Trophoblast cell (in vitro differentiated cells and primary cell): Measurements from ENCODE around the gene TRIM47.
"Not testable (repeated sequence)": the region's sequence is repeated elsewhere in the genome, so short reads cannot be mapped to it uniquely, and the experiment has no call there.

ENCODE experiments used
- DNase-seq, 2 donors: peaks; one replicate each; pipeline ENCODE4 v3.0.0-alpha.2; 2016
- H2AFZ ChIP-seq: 2 replicates; pipeline ENCODE4 v1.6.1; 2013; ENCODE audit warnings: low read length, moderate library complexity, mild to moderate bottlenecking; ENCODE audit not compliant: insufficient read depth, poor library complexity
- H2AK5ac ChIP-seq: 2 replicates; pipeline ENCODE4 v1.6.1; 2013; ENCODE audit warnings: mild to moderate bottlenecking, low read length
- H2BK120ac ChIP-seq: 2 replicates; pipeline ENCODE4 v1.6.1; 2013; ENCODE audit warnings: low read length, mild to moderate bottlenecking, moderate library complexity; ENCODE audit not compliant: insufficient read depth, poor library complexity
- H2BK12ac ChIP-seq: 2 replicates; pipeline ENCODE4 v1.6.1; 2013; ENCODE audit warnings: mild to moderate bottlenecking, low read length, moderate library complexity
- H2BK5ac ChIP-seq: 2 replicates; pipeline ENCODE4 v1.6.1; 2013; ENCODE audit warnings: low read length, low read depth, moderate library complexity, mild to moderate bottlenecking; ENCODE audit not compliant: poor library complexity
- H3K14ac ChIP-seq: 2 replicates; pipeline ENCODE4 v1.6.1; 2013; ENCODE audit warnings: mild to moderate bottlenecking, low read length
- H3K18ac ChIP-seq: 2 replicates; pipeline ENCODE4 v1.6.1; 2013; ENCODE audit warnings: mild to moderate bottlenecking, low read length
- H3K23ac ChIP-seq: 2 replicates; pipeline ENCODE4 v1.6.1; 2013; ENCODE audit warnings: low read length
- H3K27ac ChIP-seq: 2 replicates; pipeline ENCODE4 v1.5.1; 2013; ENCODE audit warnings: low read depth, mild to moderate bottlenecking, inconsistent platforms, low read length, moderate library complexity
- H3K27me3 ChIP-seq: 2 replicates; pipeline ENCODE4 v1.6.1; 2013; ENCODE audit warnings: inconsistent platforms, mild to moderate bottlenecking, low read length, moderate library complexity; ENCODE audit not compliant: insufficient read depth
- H3K36me3 ChIP-seq, 2 experiments: 1 replicate in 1 of 2; 2 replicates in 1 of 2; pipeline ENCODE4 v1.6.1; 2013; ENCODE audit warnings: low read length in 2 of 2, mild to moderate bottlenecking in 2 of 2, moderate library complexity in 1 of 2; ENCODE audit not compliant: insufficient read depth in 2 of 2, control insufficient read depth in 1 of 2
- H3K4ac ChIP-seq: 2 replicates; pipeline ENCODE4 v1.6.1; 2013; ENCODE audit warnings: low read depth, mild to moderate bottlenecking, low read length, moderate library complexity
- H3K4me1 ChIP-seq, 2 experiments: 1 replicate in 1 of 2; 2 replicates in 1 of 2; pipeline ENCODE4 v1.6.1; 2013; ENCODE audit warnings: low read length in 2 of 2, mild to moderate bottlenecking in 2 of 2, moderate library complexity in 1 of 2; ENCODE audit not compliant: insufficient read depth in 2 of 2, control insufficient read depth in 1 of 2
- H3K4me2 ChIP-seq: 2 replicates; pipeline ENCODE4 v1.6.1; 2013; ENCODE audit warnings: inconsistent platforms, mild to moderate bottlenecking, low read length, moderate library complexity
- H3K4me3 ChIP-seq: 2 replicates; pipeline ENCODE4 v1.5.1; 2013; ENCODE audit warnings: mild to moderate bottlenecking, low read depth, low read length, inconsistent platforms
- H3K79me1 ChIP-seq: one replicate; pipeline ENCODE4 v1.6.1; 2013; ENCODE audit warnings: low read length
- H3K79me2 ChIP-seq: 2 replicates; pipeline ENCODE4 v1.6.1; 2013; ENCODE audit warnings: low read length, mild to moderate bottlenecking; ENCODE audit not compliant: control insufficient read depth, insufficient read depth, poor library complexity
- H3K9ac ChIP-seq: 2 replicates; pipeline ENCODE4 v1.6.1; 2013; ENCODE audit warnings: mild to moderate bottlenecking, low read length
- H3K9me3 ChIP-seq: 2 replicates; pipeline ENCODE4 v1.6.1; 2013; ENCODE audit warnings: low read depth, mild to moderate bottlenecking, control low read depth, inconsistent platforms, low read length; ENCODE audit not compliant: insufficient read depth
- H4K12ac ChIP-seq: 2 replicates; pipeline ENCODE4 v1.6.1; 2013; ENCODE audit warnings: low read depth, mild to moderate bottlenecking, low read length, moderate library complexity
- H4K8ac ChIP-seq: 2 replicates; pipeline ENCODE4 v1.6.1; 2013; ENCODE audit warnings: low read depth, mild to moderate bottlenecking, low read length, moderate library complexity
- H4K91ac ChIP-seq: one replicate; pipeline ENCODE4 v1.6.1; 2013; ENCODE audit warnings: low read depth, mild to moderate bottlenecking, low read length, moderate library complexity
- WGBS: extraction: QIAGEN DNeasy Blood & Tissue Kit; methylation state at CpG from one replicate; pipeline ENCODE4 v1.1.7; 2013; ENCODE audit warnings: missing lambda C conversion rate; ENCODE audit not compliant: insufficient read length, insufficient coverage; ENCODE audit errors: extremely low coverage; 5-methylcytosine and 5-hydroxymethylcytosine counted together

TRIM47 gene

DNA sequence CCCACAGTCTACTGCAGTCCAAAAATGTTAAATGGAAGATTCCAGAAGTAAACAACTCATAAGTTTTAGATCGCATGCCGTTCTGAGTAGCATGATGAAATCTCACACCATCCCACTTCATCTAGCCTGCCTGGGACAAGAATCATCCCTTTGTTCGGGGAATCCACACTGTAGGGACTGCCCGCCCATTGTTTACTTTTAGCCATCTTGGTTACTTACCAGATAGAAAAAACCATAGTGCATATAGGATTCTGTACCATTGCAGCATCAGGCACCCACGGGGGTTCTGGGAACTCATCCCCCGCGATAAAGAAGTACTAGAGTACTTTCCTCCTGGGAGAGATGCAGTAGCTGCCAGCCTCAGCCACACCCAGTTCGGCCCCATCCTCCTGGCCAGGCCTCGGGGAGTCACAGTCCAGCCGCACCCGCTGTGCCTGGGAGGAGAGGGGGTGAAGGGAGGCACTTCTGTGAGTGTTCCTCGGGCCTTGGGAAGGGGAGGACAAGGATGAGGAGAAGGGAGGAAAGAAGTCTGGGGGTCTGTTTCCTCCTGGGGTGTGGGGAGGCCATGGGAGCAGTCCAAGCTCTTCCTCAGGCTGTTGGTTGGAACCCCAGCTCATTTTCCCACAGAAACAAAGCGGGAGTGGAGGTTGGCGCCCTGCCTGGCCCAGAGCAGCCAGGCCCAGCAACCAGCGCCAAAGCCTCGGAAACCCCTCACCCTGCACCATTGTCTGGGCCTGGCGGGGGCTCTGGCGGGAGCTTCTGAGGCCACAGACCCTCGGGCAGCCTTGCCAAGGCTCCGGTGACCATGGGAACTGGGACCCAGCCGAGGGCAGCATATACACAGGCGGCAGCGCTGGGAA, 8.9 kb downstream of the TRIM47 start:
- no peak overlapping the region for H4K91ac ChIP-seq
- no peaks in the 10 kb centered on the region for H3K79me2 ChIP-seq
- H3K14ac ChIP-seq: no peak overlapping the region
- no peak overlapping the region for H2AK5ac ChIP-seq
- no peaks in the 10 kb centered on the region for H3K79me1 ChIP-seq
- H4K12ac ChIP-seq: no peak overlapping the region
- no peak overlapping the region for H2BK120ac ChIP-seq
- WGBS: no CpG with 5 or more reads among the region's 23 CpGs
- no peak overlapping the region for H3K23ac ChIP-seq
- no peak overlapping the region for H3K9ac ChIP-seq
- peaks cover 7 to 9% of the 10 kb centered on the region in 2 experiments for H3K4me1 ChIP-seq
- H3K9me3 ChIP-seq: peaks cover 2% of the 10 kb centered on the region
- no peak overlapping the region for H2AFZ ChIP-seq
- H3K36me3 ChIP-seq: no peaks in the 10 kb centered on the region
- H2BK5ac ChIP-seq: no peak overlapping the region
- no peak overlapping the region for H2BK12ac ChIP-seq
- no peaks in the 10 kb centered on the region for H3K27me3 ChIP-seq
- no peak overlapping the region for H3K4me3 ChIP-seq
- no peak overlapping the region for H4K8ac ChIP-seq
- no peak overlapping the region for H3K27ac ChIP-seq
- no peak overlapping the region for H3K18ac ChIP-seq
- H3K4ac ChIP-seq: no peak overlapping the region
- no peak overlapping the region for H3K4me2 ChIP-seq
- no peak for DNase-seq

DNA sequence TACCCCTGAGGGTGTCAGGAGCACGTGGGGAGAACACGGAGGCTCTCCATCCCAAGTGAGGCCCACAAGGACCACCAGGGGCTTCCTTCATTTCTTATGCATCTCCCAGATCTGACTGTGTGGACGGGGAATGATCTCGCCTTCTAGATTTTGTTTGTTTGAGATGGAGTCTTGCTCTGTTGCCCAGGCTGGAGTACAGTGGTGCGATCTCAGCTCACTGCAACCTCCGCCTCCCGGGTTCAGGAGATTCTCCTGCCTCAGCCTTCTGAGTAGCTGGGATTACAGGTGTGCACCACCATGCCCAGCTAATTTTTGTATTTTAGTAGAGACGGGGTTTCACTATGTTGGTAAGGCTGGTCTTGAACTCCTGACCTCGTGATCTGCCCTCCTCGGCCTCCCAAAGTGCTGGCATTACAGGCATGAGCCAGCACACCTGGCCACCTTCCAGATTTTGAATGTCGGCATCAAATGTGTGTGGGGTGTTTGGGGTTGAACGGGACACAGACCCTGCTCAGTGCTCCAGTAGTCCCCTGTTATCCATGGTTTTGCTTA, 9.6 kb downstream of the TRIM47 start:
- H3K79me2 ChIP-seq, H3K9ac ChIP-seq, H3K27ac ChIP-seq, H2BK120ac ChIP-seq, H4K91ac ChIP-seq, H3K4me3 ChIP-seq, H3K27me3 ChIP-seq, H4K8ac ChIP-seq, DNase-seq, H3K4ac ChIP-seq, H2BK12ac ChIP-seq, H3K9me3 ChIP-seq, H3K4me2 ChIP-seq, H3K18ac ChIP-seq, H2AK5ac ChIP-seq, H2BK5ac ChIP-seq, H2AFZ ChIP-seq, H3K36me3 ChIP-seq, H3K23ac ChIP-seq, H4K12ac ChIP-seq, H3K4me1 ChIP-seq, H3K14ac ChIP-seq, H3K79me1 ChIP-seq: not testable (repeated sequence)
- WGBS: no CpG with 5 or more reads among the region's 12 CpGs

DNA sequence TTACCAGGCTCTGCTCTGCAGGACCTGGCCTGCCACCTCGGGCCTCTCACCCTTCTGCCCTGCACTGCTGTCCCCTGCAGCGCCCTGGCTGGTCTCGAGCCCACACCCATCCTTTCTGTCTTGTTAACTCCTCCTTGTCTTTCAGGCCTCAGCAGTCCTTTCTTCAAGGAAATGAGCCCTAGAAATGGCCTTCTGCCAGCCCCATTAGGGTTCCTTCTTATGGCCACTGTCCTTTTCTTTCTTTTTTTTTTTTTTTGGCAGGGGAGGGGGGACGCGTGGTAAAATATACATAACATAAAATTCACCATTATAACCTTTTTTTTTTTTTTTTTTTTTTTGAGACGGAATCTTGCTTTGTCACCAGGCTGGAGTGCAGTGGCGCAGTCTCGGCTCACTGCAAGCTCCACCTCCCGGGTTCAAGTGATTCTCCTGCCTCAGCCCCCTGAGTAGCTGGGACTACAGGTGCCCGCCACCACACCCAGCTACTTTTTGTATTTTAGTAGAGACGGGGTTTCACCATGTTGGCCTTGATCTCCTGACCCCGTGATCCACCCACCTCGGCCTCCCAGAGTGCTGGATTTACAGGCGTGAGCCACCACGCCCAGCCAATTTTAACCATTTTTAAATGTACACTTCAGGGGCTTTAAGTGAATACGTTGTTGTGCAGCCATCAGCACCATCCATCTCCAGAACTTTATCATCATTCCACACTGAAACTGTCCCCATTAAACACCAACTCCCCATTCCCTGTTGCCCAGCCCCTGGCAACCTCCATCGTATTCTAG, 12.8 kb downstream of the TRIM47 start:
- no CpG with 5 or more reads among the region's 17 CpGs for WGBS
- H2BK5ac ChIP-seq: not testable (repeated sequence)

DNA sequence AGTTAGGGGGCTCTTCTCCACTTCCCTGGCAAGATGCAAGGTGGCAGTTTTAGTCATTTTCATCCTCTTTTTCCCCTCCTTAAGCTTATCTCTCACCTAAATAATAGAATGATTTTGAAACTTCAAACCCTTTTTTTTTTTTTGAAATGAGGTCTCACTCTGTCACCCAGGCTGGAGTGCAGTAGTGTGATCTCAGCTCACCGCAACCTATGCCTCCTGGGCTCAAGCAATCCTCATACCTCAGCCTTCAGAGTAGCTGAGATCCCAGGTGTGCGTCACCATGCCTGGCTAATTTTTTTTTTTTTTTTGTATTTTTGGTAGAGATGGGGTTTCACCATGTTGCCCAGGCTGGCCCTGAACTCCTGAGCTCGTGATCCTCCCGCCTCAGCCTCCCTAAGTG, 13.5 kb downstream of the TRIM47 start:
- not testable (repeated sequence) for H3K14ac ChIP-seq, H4K91ac ChIP-seq, H3K79me1 ChIP-seq, H3K4me2 ChIP-seq, H3K27me3 ChIP-seq, H3K4me1 ChIP-seq, H3K36me3 ChIP-seq, DNase-seq, H3K79me2 ChIP-seq, H2BK5ac ChIP-seq, H3K23ac ChIP-seq, H4K8ac ChIP-seq, H4K12ac ChIP-seq, H3K4ac ChIP-seq, H2AK5ac ChIP-seq, H3K27ac ChIP-seq, H2BK120ac ChIP-seq, H2AFZ ChIP-seq, H3K4me3 ChIP-seq, H3K18ac ChIP-seq, H3K9me3 ChIP-seq, H3K9ac ChIP-seq, H2BK12ac ChIP-seq
- WGBS: no CpG with 5 or more reads among the region's 4 CpGs

More for the DNA sequence above, 12.8 kb downstream of the TRIM47 start:
- not testable (repeated sequence) for H2BK120ac ChIP-seq, H3K36me3 ChIP-seq, H3K4me1 ChIP-seq, H3K79me2 ChIP-seq, DNase-seq, H2BK12ac ChIP-seq, H3K79me1 ChIP-seq, H4K91ac ChIP-seq, H3K4ac ChIP-seq, H3K27ac ChIP-seq, H3K9me3 ChIP-seq, H3K23ac ChIP-seq, H3K4me3 ChIP-seq, H3K18ac ChIP-seq, H3K27me3 ChIP-seq, H3K14ac ChIP-seq, H3K4me2 ChIP-seq, H4K8ac ChIP-seq, H3K9ac ChIP-seq, H2AFZ ChIP-seq
- H2AK5ac ChIP-seq: peak overlapping the region; percentile 32
- H4K12ac ChIP-seq: peak overlapping the region; percentile 78
